ENCODE measurements around the gene CELA3A.

DNA sequence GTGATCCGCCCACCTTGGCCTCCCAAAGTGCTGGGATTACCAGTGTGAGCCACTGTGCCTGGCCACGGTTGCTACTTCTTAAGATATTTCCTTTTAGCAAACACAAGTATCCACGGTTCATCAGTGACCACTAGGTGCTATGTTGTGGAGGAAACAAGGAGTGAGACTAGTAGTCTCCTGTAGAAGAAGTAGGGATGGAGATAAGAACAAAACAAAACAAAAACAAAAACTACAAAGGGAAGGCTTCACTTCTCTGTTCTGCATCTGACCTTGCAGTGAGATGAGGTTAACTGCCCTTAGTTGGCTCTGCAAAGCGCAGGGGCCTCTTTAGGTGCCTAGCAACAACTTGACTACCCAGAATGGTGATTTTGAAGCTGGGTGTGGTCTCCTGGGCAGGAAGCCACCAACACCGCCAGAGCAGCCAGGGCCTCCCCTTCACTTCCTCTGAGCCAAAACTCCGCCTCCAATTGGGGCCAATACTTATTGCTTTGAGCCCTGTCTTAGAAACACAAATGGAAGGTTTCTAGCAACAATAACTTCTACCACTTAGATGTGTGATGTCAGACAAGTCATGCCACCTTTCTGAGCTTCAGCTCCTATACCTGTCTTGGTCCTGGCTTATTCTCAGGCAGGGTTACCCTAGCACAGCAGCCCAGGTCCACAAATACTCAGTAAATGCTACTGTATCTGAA, 38.3 kb downstream of the CELA3A start:
- TF ChIP-seq, protein P1, sequence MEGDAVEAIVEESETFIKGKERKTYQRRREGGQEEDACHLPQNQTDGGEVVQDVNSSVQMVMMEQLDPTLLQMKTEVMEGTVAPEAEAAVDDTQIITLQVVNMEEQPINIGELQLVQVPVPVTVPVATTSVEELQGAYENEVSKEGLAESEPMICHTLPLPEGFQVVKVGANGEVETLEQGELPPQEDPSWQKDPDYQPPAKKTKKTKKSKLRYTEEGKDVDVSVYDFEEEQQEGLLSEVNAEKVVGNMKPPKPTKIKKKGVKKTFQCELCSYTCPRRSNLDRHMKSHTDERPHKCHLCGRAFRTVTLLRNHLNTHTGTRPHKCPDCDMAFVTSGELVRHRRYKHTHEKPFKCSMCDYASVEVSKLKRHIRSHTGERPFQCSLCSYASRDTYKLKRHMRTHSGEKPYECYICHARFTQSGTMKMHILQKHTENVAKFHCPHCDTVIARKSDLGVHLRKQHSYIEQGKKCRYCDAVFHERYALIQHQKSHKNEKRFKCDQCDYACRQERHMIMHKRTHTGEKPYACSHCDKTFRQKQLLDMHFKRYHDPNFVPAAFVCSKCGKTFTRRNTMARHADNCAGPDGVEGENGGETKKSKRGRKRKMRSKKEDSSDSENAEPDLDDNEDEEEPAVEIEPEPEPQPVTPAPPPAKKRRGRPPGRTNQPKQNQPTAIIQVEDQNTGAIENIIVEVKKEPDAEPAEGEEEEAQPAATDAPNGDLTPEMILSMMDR (conservative IDR thresholded peaks at IDR 0.05; ENCODE audit: low read depth, low read length), result 0 out of 2 replicates have a peak, but pooled peaks have one; percentile 10
- TF ChIP-seq EZH2 (IDR thresholded peaks at IDR 0.05; ENCODE audit: borderline replicate concordance, low read depth, low read length, poor library complexity, severe bottlenecking), result no peak
